Ovary (tissue), 3 donors: Measurements from ENCODE around the gene ZBTB43.

Experiments used
- EP300 ChIP-seq: sonication (generic); formaldehyde crosslinking; IDR thresholded peaks from one replicate; pipeline ENCODE4 v1.6.1; 2017; ENCODE audit warnings: antibody characterized with exemption
- POLR2A ChIP-seq: fragments of 450-650 bp; IDR thresholded peaks from one replicate; pipeline ENCODE4 v1.6.1; 2017; ENCODE audit warnings: antibody characterized with exemption, mild to moderate bottlenecking, moderate library complexity
- TF ChIP-seq, protein P1 (sequence below), 3 donors: fragments of 450-650 bp in 2 of 3; fragments of 200-600 bp in 1 of 3; IDR thresholded peaks; one replicate each; pipeline versions ENCODE4 v1.5.1 to v1.8.0; 2016 to 2022; ENCODE audit warnings: antibody characterized with exemption in 3 of 3, mild to moderate bottlenecking in 1 of 3
- donor health status: DM: no; HTN: no; CAD: no.

DNA sequence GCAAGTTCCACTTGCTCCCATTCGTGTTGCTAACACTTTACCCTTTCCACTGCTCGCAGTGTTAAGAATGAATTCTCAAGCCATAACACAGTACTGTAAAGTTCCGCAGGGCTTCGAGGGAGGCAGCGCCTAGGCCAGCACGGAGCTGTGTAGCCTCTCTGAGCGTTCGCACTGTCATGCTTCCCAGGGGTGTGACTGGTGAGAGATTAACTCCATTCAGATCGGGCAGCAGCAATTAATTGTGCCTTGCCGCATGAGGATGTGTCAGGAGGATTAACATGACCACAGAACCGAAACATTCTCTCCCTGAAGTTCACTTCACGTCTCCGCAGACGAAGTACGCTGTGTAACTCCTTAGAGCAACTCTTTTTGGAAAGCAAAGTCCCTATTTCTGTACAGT lies 78.8 kb downstream of the ZBTB43 start:
- TF ChIP-seq, protein P1, sequence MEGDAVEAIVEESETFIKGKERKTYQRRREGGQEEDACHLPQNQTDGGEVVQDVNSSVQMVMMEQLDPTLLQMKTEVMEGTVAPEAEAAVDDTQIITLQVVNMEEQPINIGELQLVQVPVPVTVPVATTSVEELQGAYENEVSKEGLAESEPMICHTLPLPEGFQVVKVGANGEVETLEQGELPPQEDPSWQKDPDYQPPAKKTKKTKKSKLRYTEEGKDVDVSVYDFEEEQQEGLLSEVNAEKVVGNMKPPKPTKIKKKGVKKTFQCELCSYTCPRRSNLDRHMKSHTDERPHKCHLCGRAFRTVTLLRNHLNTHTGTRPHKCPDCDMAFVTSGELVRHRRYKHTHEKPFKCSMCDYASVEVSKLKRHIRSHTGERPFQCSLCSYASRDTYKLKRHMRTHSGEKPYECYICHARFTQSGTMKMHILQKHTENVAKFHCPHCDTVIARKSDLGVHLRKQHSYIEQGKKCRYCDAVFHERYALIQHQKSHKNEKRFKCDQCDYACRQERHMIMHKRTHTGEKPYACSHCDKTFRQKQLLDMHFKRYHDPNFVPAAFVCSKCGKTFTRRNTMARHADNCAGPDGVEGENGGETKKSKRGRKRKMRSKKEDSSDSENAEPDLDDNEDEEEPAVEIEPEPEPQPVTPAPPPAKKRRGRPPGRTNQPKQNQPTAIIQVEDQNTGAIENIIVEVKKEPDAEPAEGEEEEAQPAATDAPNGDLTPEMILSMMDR (IDR thresholded peaks at IDR 0.05): no peak
- no peak for TF ChIP-seq POLR2A
- TF ChIP-seq EP300: no peak
